ENCODE data around the gene ZNF646.

Gene ZNF646

DNA sequence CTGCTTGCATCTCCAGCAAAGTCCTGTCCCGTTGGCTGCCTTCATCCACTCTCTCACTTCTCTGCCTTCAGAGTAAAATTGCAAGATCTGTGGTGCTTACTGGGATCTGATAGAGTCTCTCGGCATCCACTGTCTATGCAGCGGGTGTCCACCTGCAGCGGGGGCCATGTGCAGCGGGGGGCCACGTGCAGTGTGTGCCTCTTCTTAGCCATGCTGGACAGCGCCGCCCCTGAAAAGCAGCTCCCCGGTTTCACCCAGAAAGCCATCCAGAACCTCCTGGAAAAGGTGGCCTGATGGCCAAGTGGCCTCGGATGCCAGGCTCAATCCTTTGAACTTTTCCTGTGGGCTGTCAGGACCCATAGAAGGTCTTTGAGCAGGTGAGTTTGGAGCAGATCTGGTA is 31.4 kb upstream of the ZNF646 start:
- peaks cover 13% of the 10 kb centered on the region for H3K36me3 ChIP-seq (ENCODE audit: control insufficient read depth, insufficient read depth, low read length)
- H3K4me1 ChIP-seq (ENCODE audit: control insufficient read depth, insufficient read depth, low read length): no peaks in the 10 kb centered on the region
- no peak overlapping the region for H3K27ac ChIP-seq (ENCODE audit: low read depth, low read length)
- no peak overlapping the region for H3K9ac ChIP-seq (ENCODE audit: low read length)
- no peaks in the 10 kb centered on the region for H3K9me3 ChIP-seq (ENCODE audit: control insufficient read depth, insufficient read depth, low read depth, low read length)
- no peaks in the 10 kb centered on the region for H3K27me3 ChIP-seq (ENCODE audit: control insufficient read depth, insufficient read depth, low read length)
- peak overlapping the region; percentile 53; the same call in 1 of the 2 replicates for H3K4me3 ChIP-seq (ENCODE audit: low read depth, low read length)

DNA sequence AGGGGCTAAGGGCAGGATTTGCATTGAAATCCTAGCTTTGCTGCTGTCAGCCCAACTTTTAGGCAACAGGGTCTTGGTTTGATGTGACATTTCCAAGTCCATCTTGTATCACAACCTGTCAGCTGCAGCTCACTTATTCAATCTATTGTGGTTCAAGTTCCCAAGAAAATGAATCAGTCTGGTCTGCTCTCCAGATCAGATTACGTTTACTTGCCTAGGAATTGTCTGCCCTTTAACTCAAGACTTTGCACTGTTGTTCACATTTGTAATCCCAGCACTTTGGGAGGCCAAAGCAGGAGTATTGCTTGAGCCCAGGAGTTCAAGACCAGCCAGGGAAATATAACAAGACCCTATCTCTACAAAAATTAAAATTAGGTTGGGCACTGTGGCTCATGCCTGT is 30.9 kb upstream of the ZNF646 start:
- Histone ChIP-seq H3K9me3 (ENCODE audit: control insufficient read depth, insufficient read depth, low read depth, low read length) (no peaks in the 10 kb centered on the region), H3K4me1 (ENCODE audit: control insufficient read depth, insufficient read depth, low read length) (no peaks in the 10 kb centered on the region), H3K36me3 (ENCODE audit: control insufficient read depth, insufficient read depth, low read length) (peaks cover 13% of the 10 kb centered on the region)

DNA sequence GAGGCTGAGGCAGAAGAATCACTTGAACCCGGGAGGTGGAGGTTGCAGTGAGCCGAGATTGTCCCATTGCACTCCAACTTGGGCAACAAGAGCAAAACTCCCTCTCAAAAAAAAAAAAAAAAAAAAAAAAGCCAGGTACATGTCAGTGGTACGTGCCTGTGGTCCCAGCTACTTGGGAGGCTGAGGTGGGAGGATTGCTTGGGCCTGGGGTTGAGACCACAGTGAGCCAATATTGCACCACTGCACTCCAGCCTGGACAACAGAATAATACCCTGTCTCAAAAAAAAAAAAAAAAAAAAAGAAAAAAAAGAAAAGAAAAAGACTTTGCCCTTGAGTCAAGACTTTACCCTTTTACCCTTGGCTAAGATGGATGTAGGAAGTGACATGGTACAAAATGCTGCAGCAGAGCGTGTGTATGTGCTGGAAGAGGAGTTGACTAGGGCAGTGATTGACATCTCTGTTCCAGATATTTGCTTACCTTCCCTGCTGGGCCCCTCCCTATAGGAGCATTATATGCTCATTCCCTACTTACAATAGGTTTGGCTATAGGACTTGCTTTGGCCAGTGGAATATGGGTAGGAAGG is 30.2 kb upstream of the ZNF646 start:
- H3K27me3 ChIP-seq (ENCODE audit: control insufficient read depth, insufficient read depth, low read length): no peaks in the 10 kb centered on the region

More for the DNA sequence above, 30.9 kb upstream of the ZNF646 start:
- Histone ChIP-seq H3K9ac (ENCODE audit: low read length) (no peak overlapping the region), H3K27me3 (ENCODE audit: control insufficient read depth, insufficient read depth, low read length) (no peaks in the 10 kb centered on the region), H3K27ac (ENCODE audit: low read depth, low read length) (no peak overlapping the region), H3K4me3 (ENCODE audit: low read depth, low read length) (no peak overlapping the region)

DNA sequence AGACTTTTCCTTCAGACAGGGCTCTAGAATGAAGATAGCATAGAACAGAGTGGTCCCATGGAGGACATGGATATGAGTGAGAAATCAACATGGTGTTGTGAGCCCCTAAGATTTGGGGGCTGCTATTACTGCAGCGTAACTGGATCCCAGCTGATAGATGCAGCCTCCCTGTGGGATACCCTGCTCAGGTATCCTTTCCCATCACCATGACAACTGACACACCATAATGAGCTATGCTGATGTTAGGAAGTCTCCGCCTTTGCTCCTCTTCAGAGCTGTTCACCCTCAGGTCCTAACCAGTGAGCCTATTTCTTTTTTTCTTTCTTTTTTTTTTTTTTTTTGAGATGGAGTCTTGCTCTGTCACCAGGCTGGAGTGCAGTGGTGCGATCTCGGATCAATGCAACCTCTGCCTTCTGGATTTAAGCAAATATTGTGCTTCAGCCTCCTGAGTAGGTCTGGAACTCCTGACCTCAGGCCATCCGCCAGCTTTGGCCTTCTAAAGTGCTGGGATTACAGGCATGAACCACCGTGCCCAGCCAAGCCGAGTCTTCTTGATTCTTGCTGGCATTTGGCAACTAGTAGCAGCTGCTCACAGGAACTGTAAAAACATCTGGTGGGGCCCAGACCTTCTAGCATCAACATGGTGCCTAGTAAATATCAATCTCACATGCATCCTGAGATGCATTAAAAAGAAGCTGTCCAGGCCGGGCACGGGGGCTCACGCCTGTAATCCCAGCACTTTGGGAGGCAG is 23.8 kb upstream of the ZNF646 start:
- Histone ChIP-seq H3K36me3 (ENCODE audit: control insufficient read depth, insufficient read depth, low read length) (no peaks in the 10 kb centered on the region), H3K27ac (ENCODE audit: low read depth, low read length) (no peak overlapping the region), H3K4me1 (ENCODE audit: control insufficient read depth, insufficient read depth, low read length) (no peaks in the 10 kb centered on the region)

More for the DNA sequence above, 30.2 kb upstream of the ZNF646 start:
- no peaks in the 10 kb centered on the region for H3K4me1 ChIP-seq (ENCODE audit: control insufficient read depth, insufficient read depth, low read length)
- H3K36me3 ChIP-seq (ENCODE audit: control insufficient read depth, insufficient read depth, low read length): peaks cover 12% of the 10 kb centered on the region
- no peak overlapping the region for H3K27ac ChIP-seq (ENCODE audit: low read depth, low read length)
- no peak overlapping the region for H3K4me3 ChIP-seq (ENCODE audit: low read depth, low read length)
- no peak overlapping the region for H3K9ac ChIP-seq (ENCODE audit: low read length)
- H3K9me3 ChIP-seq (ENCODE audit: control insufficient read depth, insufficient read depth, low read depth, low read length): no peaks in the 10 kb centered on the region

DNA sequence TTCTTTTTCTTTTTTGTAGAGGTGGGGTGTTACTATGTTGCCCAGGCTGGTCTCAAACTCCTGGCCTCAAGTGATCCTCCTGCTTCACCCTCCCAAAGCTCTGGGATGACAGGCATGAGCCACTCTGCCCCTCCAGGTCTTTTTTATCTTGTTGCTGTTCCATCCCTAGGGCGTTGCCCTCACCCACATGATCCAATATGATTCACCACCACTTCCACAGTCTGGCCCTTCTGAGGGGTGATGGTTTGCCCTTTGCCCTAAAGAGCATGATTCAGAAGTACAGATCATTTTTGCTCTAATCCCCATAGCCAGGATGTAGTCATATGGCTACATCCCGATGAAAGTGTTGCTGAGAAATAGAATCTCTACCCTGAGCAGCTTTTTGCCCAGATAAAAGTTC is 22.1 kb upstream of the ZNF646 start:
- Histone ChIP-seq H3K36me3 (ENCODE audit: control insufficient read depth, insufficient read depth, low read length) (no peaks in the 10 kb centered on the region), H3K4me3 (ENCODE audit: low read depth, low read length) (no peak overlapping the region)

More for the DNA sequence above, 23.8 kb upstream of the ZNF646 start:
- Histone ChIP-seq H3K27me3 (ENCODE audit: control insufficient read depth, insufficient read depth, low read length) (no peaks in the 10 kb centered on the region), H3K9ac (ENCODE audit: low read length) (no peak overlapping the region), H3K4me3 (ENCODE audit: low read depth, low read length) (no peak overlapping the region), H3K9me3 (ENCODE audit: control insufficient read depth, insufficient read depth, low read depth, low read length) (no peaks in the 10 kb centered on the region)

DNA sequence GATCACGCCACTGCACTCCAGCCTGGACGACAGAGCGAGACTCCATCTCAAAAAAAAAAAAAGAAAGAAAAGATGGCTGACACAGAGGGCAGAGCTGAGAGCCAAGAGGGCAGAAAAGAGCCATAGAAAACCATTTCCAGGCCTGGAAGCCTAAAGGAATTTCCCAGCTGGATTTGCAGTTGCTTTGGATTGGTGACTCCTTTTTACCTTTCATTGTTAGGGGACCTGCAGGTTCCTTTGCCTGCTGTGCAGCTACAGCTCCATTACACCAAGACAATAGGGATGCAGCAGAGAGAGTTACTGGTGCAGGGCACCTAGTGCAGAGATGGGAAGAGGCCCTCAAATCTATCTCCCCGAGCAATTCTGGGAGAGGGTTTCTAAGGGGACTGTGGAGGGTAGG is 18.6 kb upstream of the ZNF646 start:
- peaks cover 8% of the 10 kb centered on the region; the same call in 1 of the 2 replicates for H3K36me3 ChIP-seq (ENCODE audit: control insufficient read depth, insufficient read depth, low read length)
- no peaks in the 10 kb centered on the region for H3K9me3 ChIP-seq (ENCODE audit: control insufficient read depth, insufficient read depth, low read depth, low read length)
- no peaks in the 10 kb centered on the region for H3K27me3 ChIP-seq (ENCODE audit: control insufficient read depth, insufficient read depth, low read length)
- H3K27ac ChIP-seq (ENCODE audit: low read depth, low read length): no peak overlapping the region
- H3K4me1 ChIP-seq (ENCODE audit: control insufficient read depth, insufficient read depth, low read length): no peaks in the 10 kb centered on the region
- no peak overlapping the region for H3K9ac ChIP-seq (ENCODE audit: low read length)
- H3K4me3 ChIP-seq (ENCODE audit: low read depth, low read length): no peak overlapping the region

More for the DNA sequence above, 22.1 kb upstream of the ZNF646 start:
- H3K9me3 ChIP-seq (ENCODE audit: control insufficient read depth, insufficient read depth, low read depth, low read length): no peaks in the 10 kb centered on the region
- H3K9ac ChIP-seq (ENCODE audit: low read length): no peak overlapping the region
- H3K27me3 ChIP-seq (ENCODE audit: control insufficient read depth, insufficient read depth, low read length): no peaks in the 10 kb centered on the region
- no peaks in the 10 kb centered on the region for H3K4me1 ChIP-seq (ENCODE audit: control insufficient read depth, insufficient read depth, low read length)
- no peak overlapping the region for H3K27ac ChIP-seq (ENCODE audit: low read depth, low read length)

DNA sequence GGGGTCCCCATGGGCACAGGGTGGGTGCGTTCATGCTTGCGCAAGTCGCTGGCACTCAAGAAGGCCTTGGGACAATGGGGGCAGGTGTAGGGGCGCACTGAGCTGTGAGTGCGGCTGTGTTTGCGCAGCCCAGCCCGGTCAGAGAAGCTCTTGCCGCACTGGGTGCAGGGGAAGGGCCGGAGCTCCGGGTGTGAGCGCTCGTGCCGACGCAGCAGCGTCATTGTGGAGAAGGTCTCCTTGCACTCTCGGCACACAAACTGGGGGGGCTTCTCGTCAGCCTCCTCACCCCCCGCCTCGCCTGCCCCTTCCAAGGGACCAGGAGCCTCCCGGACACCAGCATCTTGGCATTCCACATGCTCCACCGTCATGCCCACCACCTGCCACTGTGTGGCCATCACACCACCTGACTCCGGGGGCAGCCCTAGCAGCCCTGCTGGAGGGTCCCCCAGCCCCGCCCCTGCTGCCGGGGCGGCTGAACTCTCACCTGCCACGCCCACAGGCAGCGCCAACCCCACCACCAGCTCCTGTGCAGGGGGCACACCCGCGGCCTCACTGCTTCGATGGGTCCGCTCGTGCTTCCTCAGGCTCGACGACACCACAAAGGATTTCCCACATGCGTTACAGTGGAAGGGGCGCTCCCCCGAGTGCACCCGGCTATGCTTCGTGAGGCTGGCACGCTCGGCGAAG is 13.0 kb upstream of the ZNF646 start:
- H3K27ac ChIP-seq (ENCODE audit: low read depth, low read length): no peak overlapping the region
- H3K9ac ChIP-seq (ENCODE audit: low read length): no peak overlapping the region
- no peaks in the 10 kb centered on the region for H3K27me3 ChIP-seq (ENCODE audit: control insufficient read depth, insufficient read depth, low read length)
- H3K4me1 ChIP-seq (ENCODE audit: control insufficient read depth, insufficient read depth, low read length): no peaks in the 10 kb centered on the region
- no peaks in the 10 kb centered on the region for H3K9me3 ChIP-seq (ENCODE audit: control insufficient read depth, insufficient read depth, low read depth, low read length)
- no peak overlapping the region for H3K4me3 ChIP-seq (ENCODE audit: low read depth, low read length)
- peaks cover 33% of the 10 kb centered on the region for H3K36me3 ChIP-seq (ENCODE audit: control insufficient read depth, insufficient read depth, low read length)

DNA sequence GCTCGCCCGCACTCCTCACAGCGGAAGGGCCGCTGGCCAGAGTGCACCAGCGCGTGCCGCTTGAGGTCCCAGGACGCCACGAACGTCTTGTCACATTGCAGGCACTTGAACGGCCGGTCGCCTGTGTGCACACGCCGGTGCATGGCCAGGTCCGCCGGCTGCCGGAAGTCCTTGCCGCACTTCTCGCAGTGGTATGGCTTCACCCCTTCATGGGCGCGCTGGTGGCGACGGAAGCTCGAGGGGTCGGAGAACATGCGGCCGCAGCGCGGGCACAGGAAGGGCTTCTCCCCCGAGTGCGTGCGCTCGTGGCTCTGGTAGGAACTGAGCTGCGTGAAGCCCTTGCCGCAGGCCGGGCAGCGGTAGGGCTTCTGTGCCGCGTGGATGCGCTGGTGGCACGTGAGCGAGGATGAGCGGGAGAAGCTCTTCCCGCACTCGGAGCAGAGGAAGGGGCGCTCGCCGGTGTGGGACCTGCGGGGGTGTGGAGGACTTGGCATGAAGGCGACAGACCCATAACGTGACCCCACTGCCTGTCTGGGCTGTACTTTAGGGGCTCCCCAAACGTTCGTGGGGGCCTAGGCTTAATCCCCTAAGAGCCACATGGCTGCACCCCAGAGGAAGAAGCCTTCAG is 12.3 kb upstream of the ZNF646 start:
- Histone ChIP-seq H3K9ac (ENCODE audit: low read length) (no peak overlapping the region), H3K27me3 (ENCODE audit: control insufficient read depth, insufficient read depth, low read length) (no peaks in the 10 kb centered on the region), H3K4me1 (ENCODE audit: control insufficient read depth, insufficient read depth, low read length) (no peaks in the 10 kb centered on the region), H3K27ac (ENCODE audit: low read depth, low read length) (no peak overlapping the region), H3K4me3 (ENCODE audit: low read depth, low read length) (no peak overlapping the region), H3K36me3 (ENCODE audit: control insufficient read depth, insufficient read depth, low read length) (peaks cover 33% of the 10 kb centered on the region), H3K9me3 (ENCODE audit: control insufficient read depth, insufficient read depth, low read depth, low read length) (no peaks in the 10 kb centered on the region)

DNA sequence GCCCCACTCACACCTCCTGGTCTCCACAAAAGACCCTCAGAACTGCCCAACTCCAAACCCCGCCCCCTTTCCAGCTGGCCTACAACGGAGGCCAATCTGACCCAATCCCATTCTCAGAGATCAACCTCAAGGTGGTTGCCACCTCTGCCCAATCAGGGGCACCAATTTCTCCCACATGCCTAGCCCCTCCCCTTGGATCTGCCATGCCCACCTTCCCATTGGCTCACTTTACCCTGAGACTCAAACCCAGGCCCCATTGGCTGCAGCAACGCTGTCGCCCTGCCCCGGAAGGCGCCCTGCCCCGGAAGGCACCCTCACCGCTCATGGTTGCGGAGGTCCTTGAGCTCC is 10.8 kb upstream of the ZNF646 start:
- Histone ChIP-seq H3K27me3 (ENCODE audit: control insufficient read depth, insufficient read depth, low read length) (no peaks in the 10 kb centered on the region), H3K4me1 (ENCODE audit: control insufficient read depth, insufficient read depth, low read length) (no peaks in the 10 kb centered on the region), H3K9ac (ENCODE audit: low read length) (no peak overlapping the region), H3K4me3 (ENCODE audit: low read depth, low read length) (no peak overlapping the region), H3K9me3 (ENCODE audit: control insufficient read depth, insufficient read depth, low read depth, low read length) (no peaks in the 10 kb centered on the region), H3K36me3 (ENCODE audit: control insufficient read depth, insufficient read depth, low read length) (peaks cover 33% of the 10 kb centered on the region), H3K27ac (ENCODE audit: low read depth, low read length) (no peak overlapping the region)

DNA sequence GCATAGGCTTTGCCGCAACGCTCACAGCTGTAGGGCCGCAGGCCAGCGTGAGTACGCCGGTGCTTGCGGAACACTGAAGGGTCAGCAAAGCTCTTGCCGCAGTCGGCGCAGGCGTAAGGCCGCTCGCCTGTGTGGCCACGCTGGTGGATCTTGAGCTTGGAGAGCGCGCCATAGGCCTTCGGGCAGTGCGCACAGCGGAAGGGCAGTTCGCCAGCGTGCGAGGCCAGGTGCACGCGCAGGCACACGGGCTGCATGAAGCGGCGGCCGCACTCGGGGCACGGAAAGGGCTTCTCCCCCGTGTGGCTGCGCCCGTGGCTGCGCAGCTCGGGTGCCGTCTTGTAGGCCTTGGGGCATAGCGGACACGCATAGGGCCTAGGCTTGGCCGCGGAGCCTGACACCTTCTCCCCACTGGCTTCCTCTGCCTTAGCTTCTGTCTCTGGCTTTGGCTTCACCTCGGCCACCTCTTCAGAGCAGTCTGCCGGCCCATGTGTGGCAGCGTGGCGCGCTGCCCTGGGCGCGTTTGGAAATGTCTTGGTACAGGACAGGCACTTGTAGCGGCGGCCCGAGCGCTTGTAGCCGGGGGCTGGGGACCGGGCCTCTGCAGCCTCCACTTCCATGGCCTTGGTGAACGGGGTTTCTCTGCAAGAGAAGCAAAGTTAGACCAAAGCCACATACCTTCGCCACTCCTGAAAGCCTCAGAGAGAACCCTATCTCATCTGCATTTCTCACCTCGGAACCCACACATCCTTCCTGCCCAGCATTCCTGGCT is 10.2 kb upstream of the ZNF646 start:
- peaks cover 33% of the 10 kb centered on the region for H3K36me3 ChIP-seq (ENCODE audit: control insufficient read depth, insufficient read depth, low read length)
- H3K9ac ChIP-seq (ENCODE audit: low read length): no peak overlapping the region
- H3K4me3 ChIP-seq (ENCODE audit: low read depth, low read length): no peak overlapping the region
- H3K27ac ChIP-seq (ENCODE audit: low read depth, low read length): no peak overlapping the region
- no peaks in the 10 kb centered on the region for H3K27me3 ChIP-seq (ENCODE audit: control insufficient read depth, insufficient read depth, low read length)
- H3K9me3 ChIP-seq (ENCODE audit: control insufficient read depth, insufficient read depth, low read depth, low read length): no peaks in the 10 kb centered on the region
- H3K4me1 ChIP-seq (ENCODE audit: control insufficient read depth, insufficient read depth, low read length): no peaks in the 10 kb centered on the region

All from HUES6 (cell line).